Testis (tissue), 2 donors: ENCODE data around the gene PLEKHF1.

Source experiments
- POLR2A ChIP-seq: fragments of 450-650 bp; IDR thresholded peaks from one replicate; pipeline ENCODE4 v1.6.1; 2017; ENCODE audit warnings: antibody characterized with exemption, mild to moderate bottlenecking, moderate library complexity
- TF ChIP-seq, protein P1 (sequence below), 3 experiments: fragments of 450-650 bp in 2 of 3; fragments of 200-600 bp in 1 of 3; sonication (generic) in 1 of 3; IDR thresholded peaks; one replicate each; pipeline ENCODE4 v1.5.1; 2016 to 2019; ENCODE audit warnings: antibody characterized with exemption in 3 of 3, mild to moderate bottlenecking in 2 of 3, moderate library complexity in 1 of 3

DNA sequence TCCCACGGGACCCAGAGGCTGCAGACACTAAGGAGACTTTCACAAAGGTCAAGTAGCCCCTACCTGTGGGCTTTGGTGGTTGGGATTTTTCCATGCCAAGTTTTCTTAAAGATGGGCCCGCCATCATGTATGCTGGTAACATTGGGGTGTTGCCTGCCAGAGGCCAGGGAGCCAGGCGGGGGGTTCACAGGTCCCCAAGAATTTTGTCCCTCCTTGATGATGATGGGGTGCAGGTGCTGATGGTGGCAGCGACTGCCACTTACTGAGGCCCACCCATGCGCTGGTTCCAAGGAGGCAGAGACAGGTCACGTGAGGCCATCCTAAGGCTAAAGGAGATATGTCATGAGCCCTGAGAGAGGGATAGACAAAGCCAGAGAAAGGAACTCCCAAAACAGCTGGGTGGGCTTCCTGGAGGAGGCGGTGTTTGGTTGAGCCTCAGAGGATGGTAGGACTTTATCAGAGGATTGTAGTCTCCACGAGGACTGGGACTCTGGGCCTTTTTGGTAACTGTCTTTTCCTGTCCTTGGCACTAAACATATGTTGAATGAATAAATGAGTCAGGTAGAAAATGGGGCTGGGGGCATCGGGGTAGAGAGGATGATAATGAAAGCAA, 14.4 kb downstream of the PLEKHF1 start:
- TF ChIP-seq, protein P1, sequence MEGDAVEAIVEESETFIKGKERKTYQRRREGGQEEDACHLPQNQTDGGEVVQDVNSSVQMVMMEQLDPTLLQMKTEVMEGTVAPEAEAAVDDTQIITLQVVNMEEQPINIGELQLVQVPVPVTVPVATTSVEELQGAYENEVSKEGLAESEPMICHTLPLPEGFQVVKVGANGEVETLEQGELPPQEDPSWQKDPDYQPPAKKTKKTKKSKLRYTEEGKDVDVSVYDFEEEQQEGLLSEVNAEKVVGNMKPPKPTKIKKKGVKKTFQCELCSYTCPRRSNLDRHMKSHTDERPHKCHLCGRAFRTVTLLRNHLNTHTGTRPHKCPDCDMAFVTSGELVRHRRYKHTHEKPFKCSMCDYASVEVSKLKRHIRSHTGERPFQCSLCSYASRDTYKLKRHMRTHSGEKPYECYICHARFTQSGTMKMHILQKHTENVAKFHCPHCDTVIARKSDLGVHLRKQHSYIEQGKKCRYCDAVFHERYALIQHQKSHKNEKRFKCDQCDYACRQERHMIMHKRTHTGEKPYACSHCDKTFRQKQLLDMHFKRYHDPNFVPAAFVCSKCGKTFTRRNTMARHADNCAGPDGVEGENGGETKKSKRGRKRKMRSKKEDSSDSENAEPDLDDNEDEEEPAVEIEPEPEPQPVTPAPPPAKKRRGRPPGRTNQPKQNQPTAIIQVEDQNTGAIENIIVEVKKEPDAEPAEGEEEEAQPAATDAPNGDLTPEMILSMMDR (IDR thresholded peaks at IDR 0.05) = no peak
- no peak for TF ChIP-seq POLR2A
